ENCODE measurements around the gene KDM3B.
"Not testable (repeated sequence)": the region's sequence is repeated elsewhere in the genome, so short reads cannot be mapped to it uniquely, and the experiment has no call there.

DNA sequence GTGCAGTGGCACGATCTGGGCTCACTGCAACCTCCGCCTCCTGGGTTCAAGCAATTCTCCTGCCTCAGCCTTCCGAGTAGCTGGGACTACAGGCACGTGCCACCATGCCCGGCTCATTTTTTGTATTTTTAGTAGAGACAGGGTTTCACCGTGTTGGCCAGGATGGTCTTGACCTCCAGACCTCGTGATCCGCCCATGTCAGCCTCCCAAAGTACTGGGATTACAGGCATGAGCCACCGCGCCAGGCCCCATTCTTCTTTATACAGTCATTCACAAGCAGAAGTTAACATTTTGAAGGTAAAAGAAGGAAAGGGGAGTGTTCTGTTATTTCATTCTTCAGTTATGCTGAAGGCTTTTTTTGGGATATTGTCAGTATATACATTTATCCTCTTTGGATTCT, 37.4 kb downstream of the KDM3B start:
- TF ChIP-seq POLR2A, POLR2AphosphoS5 (IDR thresholded peaks at IDR 0.05): not testable (repeated sequence)
- TF ChIP-seq, protein P1, sequence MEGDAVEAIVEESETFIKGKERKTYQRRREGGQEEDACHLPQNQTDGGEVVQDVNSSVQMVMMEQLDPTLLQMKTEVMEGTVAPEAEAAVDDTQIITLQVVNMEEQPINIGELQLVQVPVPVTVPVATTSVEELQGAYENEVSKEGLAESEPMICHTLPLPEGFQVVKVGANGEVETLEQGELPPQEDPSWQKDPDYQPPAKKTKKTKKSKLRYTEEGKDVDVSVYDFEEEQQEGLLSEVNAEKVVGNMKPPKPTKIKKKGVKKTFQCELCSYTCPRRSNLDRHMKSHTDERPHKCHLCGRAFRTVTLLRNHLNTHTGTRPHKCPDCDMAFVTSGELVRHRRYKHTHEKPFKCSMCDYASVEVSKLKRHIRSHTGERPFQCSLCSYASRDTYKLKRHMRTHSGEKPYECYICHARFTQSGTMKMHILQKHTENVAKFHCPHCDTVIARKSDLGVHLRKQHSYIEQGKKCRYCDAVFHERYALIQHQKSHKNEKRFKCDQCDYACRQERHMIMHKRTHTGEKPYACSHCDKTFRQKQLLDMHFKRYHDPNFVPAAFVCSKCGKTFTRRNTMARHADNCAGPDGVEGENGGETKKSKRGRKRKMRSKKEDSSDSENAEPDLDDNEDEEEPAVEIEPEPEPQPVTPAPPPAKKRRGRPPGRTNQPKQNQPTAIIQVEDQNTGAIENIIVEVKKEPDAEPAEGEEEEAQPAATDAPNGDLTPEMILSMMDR (IDR thresholded peaks at IDR 0.05): not testable (repeated sequence)

Measured in prostate gland (tissue), 2 donors.